ENCODE results near the gene BICD1. TPM values are rescaled to one million over a fixed set of nuclear protein-coding genes. Genes with fewer than 3 reads are reported as not detected.
A peak's percentile ranks its signal among the peaks of the same experiment; 100 is the strongest.

BICD1 gene
- total RNA-seq, 1 donor from 2014 or later = 33.8 TPM

- Histone ChIP-seq H3K9me3 (no peaks in the 10 kb centered on the region), H3K4me1 (peaks cover 0 to 5% of the 10 kb centered on the region in 2 donors), H3K27ac (peak overlapping the region; percentile 3 to 58), H3K4me3 (no peak overlapping the region), H3K27me3 (no peaks in the 10 kb centered on the region), H3K36me3 (no peaks in the 10 kb centered on the region)
- DNase-seq (ENCODE audit: low spot score in 2 of 2) = no peak
- TF ChIP-seq CTCF (IDR thresholded peaks at IDR 0.05) = no peak
- intact Hi-C loops (cut with DNase I) = no loop called here
Observed at GRCh38 chr12:32134101-32134888, 27.6 kb downstream of the BICD1 start.

- Histone ChIP-seq H3K27ac (no peak overlapping the region), H3K9me3 (no peaks in the 10 kb centered on the region)
Observed at GRCh38 chr12:32135967-32136366, 29.3 kb downstream of the BICD1 start.

GRCh38 chr12:32136404-32136803 lies 29.8 kb downstream of the BICD1 start:
- no peak overlapping the region for H3K27ac ChIP-seq
- H3K4me3 ChIP-seq = no peak overlapping the region
- H3K4me1 ChIP-seq = peaks cover 0 to 5% of the 10 kb centered on the region in 2 donors
- H3K9me3 ChIP-seq = no peaks in the 10 kb centered on the region
- no peaks in the 10 kb centered on the region for H3K36me3 ChIP-seq
- no peak for TF ChIP-seq CTCF (IDR thresholded peaks at IDR 0.05)
- no peaks in the 10 kb centered on the region for H3K27me3 ChIP-seq
- intact Hi-C loops (cut with DNase I) = no loop called here
- no peak for DNase-seq (ENCODE audit: low spot score in 2 of 2)

More at GRCh38 chr12:32135967-32136366, 29.3 kb downstream of the BICD1 start:
- H3K27me3 ChIP-seq = no peaks in the 10 kb centered on the region
- H3K36me3 ChIP-seq = no peaks in the 10 kb centered on the region
- intact Hi-C loops (cut with DNase I) = no loop called here
- no peak overlapping the region for H3K4me3 ChIP-seq
- TF ChIP-seq CTCF (IDR thresholded peaks at IDR 0.05) = no peak
- peaks cover 0 to 5% of the 10 kb centered on the region in 2 donors for H3K4me1 ChIP-seq
- DNase-seq (ENCODE audit: low spot score in 2 of 2) = no peak

GRCh38 chr12:32139064-32139421 lies 32.4 kb downstream of the BICD1 start:
- Histone ChIP-seq H3K27me3 (no peaks in the 10 kb centered on the region), H3K27ac (no peak overlapping the region), H3K4me1 (peaks cover 0 to 4% of the 10 kb centered on the region in 2 donors), H3K36me3 (no peaks in the 10 kb centered on the region), H3K4me3 (peak overlapping the region in 1 of 2 donors; percentile 31), H3K9me3 (no peaks in the 10 kb centered on the region)
- no peak for TF ChIP-seq CTCF (IDR thresholded peaks at IDR 0.05)
- intact Hi-C loops (cut with DNase I) = no loop called here
- no peak for DNase-seq (ENCODE audit: low spot score in 2 of 2)

- H3K4me3 ChIP-seq = no peak overlapping the region
- H3K27me3 ChIP-seq = no peaks in the 10 kb centered on the region
- intact Hi-C loops (cut with DNase I) = no loop called here
- TF ChIP-seq CTCF (IDR thresholded peaks at IDR 0.05) = no peak
- no peaks in the 10 kb centered on the region for H3K9me3 ChIP-seq
- H3K27ac ChIP-seq = no peak overlapping the region
- no peak for DNase-seq (ENCODE audit: low spot score in 2 of 2)
- no peaks in the 10 kb centered on the region for H3K4me1 ChIP-seq
- no peaks in the 10 kb centered on the region for H3K36me3 ChIP-seq
Observed at GRCh38 chr12:32140877-32141276, 34.2 kb downstream of the BICD1 start.

Data from ascending aorta (tissue), 2 donors.